HG03469 (cell line): Measurements from ENCODE around the gene GLDN.
"Not testable (repeated sequence)": the region's sequence is repeated elsewhere in the genome, so short reads cannot be mapped to it uniquely, and the experiment has no call there.

Experiments used
- ATAC-seq: cut with Tn5 transposase; IDR thresholded peaks from one replicate; pipeline ENCODE4 v1.9.1; 2021; ENCODE audit warnings: mild to moderate bottlenecking, moderate library complexity, moderate number of reproducible peaks; ENCODE audit not compliant: unreplicated experiment

GLDN gene

DNA sequence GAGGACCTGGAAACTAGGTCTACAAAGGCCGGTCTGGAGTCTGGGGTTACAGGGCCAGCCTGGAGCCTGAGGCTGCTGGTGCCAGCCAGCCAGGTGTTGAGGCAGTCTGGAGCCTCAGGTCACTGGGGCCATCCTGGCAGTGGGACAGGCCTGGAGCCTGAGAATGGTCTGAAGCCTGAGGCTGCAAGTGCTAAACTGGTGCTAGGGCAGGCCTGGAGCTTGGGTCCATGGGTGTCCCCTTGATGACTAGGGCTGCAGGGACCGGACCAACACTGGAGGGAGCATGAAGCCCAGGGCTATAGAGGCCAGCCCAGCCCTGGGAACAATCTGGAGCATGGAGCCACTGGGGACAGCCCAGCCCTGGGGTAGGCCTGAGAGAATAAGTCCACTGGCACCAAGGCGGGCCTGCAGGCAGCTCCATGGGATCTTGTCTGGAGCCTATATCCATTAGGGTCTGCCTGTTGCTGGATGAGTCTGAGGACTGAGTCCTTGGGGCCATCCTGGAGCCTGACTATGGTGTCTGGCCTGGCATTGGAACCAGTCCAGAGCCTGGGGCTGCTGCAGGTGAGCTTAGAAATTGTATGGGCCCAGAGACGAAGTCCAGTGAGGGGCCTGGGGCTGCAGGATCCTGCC is 101.9 kb downstream of the GLDN start:
- no peak for ATAC-seq

DNA sequence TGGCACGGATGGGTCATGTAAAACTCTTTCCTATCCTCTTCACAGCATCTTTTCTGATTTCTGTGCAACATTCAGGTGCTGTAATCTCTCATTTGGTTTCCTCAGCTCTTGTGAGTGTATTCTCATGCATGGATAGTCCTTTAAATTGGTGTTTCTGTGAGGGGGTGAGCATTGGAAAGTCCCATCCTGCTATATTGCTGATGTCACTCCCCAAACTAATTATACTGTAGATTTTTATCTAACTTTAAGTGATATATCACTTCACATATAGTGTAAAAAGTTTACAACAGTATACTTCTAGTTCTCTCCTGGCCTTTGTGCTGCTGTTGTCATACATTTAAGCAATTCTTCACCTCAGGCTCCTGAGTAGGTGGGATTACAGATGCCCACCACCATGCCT is 102.7 kb downstream of the GLDN start:
- no peak for ATAC-seq

DNA sequence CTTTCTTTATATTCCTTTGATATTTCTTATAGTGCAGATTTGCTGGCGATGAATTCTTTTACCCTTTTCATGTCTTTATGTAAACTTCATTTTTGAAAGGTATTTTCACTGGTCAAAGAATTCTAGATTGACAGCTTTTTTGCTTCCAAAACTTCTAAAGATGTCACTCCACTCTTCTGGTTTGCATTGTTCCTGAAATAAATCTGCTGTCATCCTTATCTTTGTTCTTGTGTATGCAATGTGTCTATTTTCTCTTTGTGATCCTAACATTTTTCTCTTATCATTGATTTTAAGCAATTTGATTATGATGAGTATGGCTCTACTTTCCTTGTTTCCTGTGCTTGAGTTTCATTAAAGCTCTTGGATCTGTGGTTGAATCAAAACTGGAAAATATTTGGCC is 103.4 kb downstream of the GLDN start:
- ATAC-seq, result no peak

GRCh38 chr15:51446029-51446744 is 104.7 kb downstream of the GLDN start:
- ATAC-seq, result not testable (repeated sequence)

DNA sequence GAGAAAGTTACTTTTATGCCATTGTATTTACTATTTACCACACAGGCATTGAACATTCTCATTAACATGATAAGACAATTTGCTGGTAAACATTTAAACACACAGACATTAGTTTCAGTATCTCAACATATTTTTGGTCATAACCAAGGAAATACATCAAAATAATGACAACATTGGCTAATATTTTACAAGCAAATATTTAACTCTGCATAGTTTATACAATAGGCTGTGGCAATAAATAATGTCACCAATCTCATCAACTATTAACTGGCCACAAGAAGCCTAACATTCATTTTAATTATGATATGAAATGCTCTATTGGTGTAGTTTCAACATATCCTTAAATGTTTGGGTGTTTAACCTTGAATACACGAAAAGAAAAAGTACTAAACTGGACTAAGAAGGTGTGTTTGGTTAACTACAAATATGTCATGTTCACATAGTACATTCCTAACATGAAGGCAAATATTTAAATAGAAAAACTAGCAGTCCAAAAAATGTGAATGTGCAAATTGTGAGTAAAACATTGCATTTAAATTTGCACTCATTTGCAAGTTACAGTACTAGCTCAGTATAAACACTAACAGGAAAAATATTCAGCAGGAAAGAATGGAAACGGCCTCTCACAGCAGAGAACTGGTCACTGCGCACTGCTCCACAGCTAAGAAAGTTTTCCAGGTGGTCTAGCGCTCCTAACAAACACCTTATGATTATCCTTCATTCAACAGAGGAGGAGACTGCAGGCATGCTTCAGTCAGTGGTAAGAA is 106.6 kb downstream of the GLDN start:
- no peak for ATAC-seq

- ATAC-seq, result no peak
Observed at GRCh38 chr15:51448622-51449399, 107.4 kb downstream of the GLDN start.

DNA sequence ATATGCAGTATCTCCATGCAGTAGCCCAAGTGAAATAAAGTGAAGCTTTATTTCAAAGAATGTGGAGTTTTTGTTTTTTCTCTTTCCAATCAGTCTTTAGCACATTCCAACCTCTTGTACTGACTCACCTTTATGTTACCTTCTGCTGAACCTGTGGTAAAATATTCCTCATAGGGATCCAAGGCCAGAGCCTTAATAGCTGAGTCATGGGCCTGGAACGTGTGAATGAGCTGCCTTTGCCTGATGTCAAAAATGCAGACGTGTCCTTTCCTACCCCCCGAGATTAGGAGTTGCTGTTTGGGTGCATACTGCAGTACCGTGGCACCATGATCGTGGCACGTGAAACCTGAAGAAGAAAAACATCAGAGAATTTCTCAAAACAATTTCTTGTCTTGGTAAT is 108.5 kb downstream of the GLDN start:
- no peak for ATAC-seq
